Suppressor macrophage (primary cell): ENCODE results near the gene CHMP1B.
"Not testable (repeated sequence)": the region's sequence is repeated elsewhere in the genome, so short reads cannot be mapped to it uniquely, and the experiment has no call there.

ENCODE experiments used
- DNase-seq, 4 experiments: peaks; one replicate each; pipeline ENCODE4 v3.0.0-alpha.2; 2020 to 2022

The CHMP1B gene

GRCh38 chr18:11871501-11871900 lies 20.3 kb downstream of the CHMP1B start:
- DNase-seq, result no peak

GRCh38 chr18:11872479-11873136 lies 21.4 kb downstream of the CHMP1B start:
- DNase-seq, result peak in 3 of 4 experiments; percentile 52 to 54 (median 52)

GRCh38 chr18:11873670-11874340 lies 22.6 kb downstream of the CHMP1B start:
- DNase-seq, result no peak

- DNase-seq, result no peak
Measured at GRCh38 chr18:11874676-11875075, 23.5 kb downstream of the CHMP1B start.

- no peak for DNase-seq
Measured at GRCh38 chr18:11877497-11878135, 26.4 kb downstream of the CHMP1B start.

- no peak for DNase-seq
Measured at GRCh38 chr18:11880586-11881304, 29.5 kb downstream of the CHMP1B start.

GRCh38 chr18:11882636-11883035 lies 31.4 kb downstream of the CHMP1B start:
- peak in 2 of 4 experiments; percentile 14 to 29 for DNase-seq

GRCh38 chr18:11883153-11883552 lies 31.9 kb downstream of the CHMP1B start:
- peak; percentile 62 to 88 (median 78) for DNase-seq

- peak in 2 of 4 experiments; percentile 10 to 16 for DNase-seq
Measured at GRCh38 chr18:11884396-11885030, 33.3 kb downstream of the CHMP1B start.

- peak; percentile 79 to 89 (median 84) for DNase-seq
Measured at GRCh38 chr18:11885278-11885947, 34.2 kb downstream of the CHMP1B start.

GRCh38 chr18:11886577-11887110 lies 35.4 kb downstream of the CHMP1B start:
- DNase-seq, result no peak

GRCh38 chr18:11887328-11888128 lies 36.3 kb downstream of the CHMP1B start:
- no peak for DNase-seq

- DNase-seq, result no peak
Measured at GRCh38 chr18:11888726-11889125, 37.5 kb downstream of the CHMP1B start.

- no peak for DNase-seq
Measured at GRCh38 chr18:11889284-11889683, 38.1 kb downstream of the CHMP1B start.

GRCh38 chr18:11891737-11892136 lies 40.5 kb downstream of the CHMP1B start:
- no peak for DNase-seq

- not testable (repeated sequence) for DNase-seq
Measured at GRCh38 chr18:11892438-11892837, 41.2 kb downstream of the CHMP1B start.

GRCh38 chr18:11897781-11898180 lies 46.6 kb downstream of the CHMP1B start:
- DNase-seq, result no peak

GRCh38 chr18:11899063-11899462 lies 47.9 kb downstream of the CHMP1B start:
- no peak for DNase-seq

- no peak for DNase-seq
Measured at GRCh38 chr18:11901826-11902438, 50.7 kb downstream of the CHMP1B start.
